DND-41 (cell line): ENCODE data around the gene DPP3.

ENCODE experiments used
- ATAC-seq: fragments of 200-7000 bp; cut with Tn5 transposase; 3 replicates; pipeline ENCODE4 v1.9.1; 2021; ENCODE audit warnings: low read depth; ENCODE audit not compliant: insufficient read depth
- DNase-seq: peaks from one replicate; pipeline ENCODE4 v3.0.0-alpha.2; 2020
- H2AFZ ChIP-seq: 2 replicates; pipeline ENCODE4 v1.6.0; 2012; ENCODE audit warnings: low read depth, low read length
- H3K27ac ChIP-seq: 2 replicates; pipeline ENCODE4 v1.5.1; 2012; ENCODE audit warnings: low read length, inconsistent platforms
- H3K27me3 ChIP-seq: fragments of 200-600 bp; sonication (generic); 2 replicates; pipeline ENCODE4 v1.6.0; 2012; ENCODE audit warnings: low read length, mild to moderate bottlenecking, inconsistent platforms; ENCODE audit not compliant: insufficient read depth, poor library complexity
- H3K36me3 ChIP-seq: 2 replicates; pipeline ENCODE4 v1.5.1; 2012; ENCODE audit warnings: low read length, inconsistent platforms; ENCODE audit not compliant: insufficient read depth
- H3K4me1 ChIP-seq: 2 replicates; pipeline ENCODE4 v1.5.1; 2012; ENCODE audit warnings: mild to moderate bottlenecking, low read length; ENCODE audit not compliant: insufficient read depth
- H3K4me2 ChIP-seq: 2 replicates; pipeline ENCODE4 v1.6.0; 2012; ENCODE audit warnings: mild to moderate bottlenecking, moderate library complexity, low read length, inconsistent platforms; ENCODE audit not compliant: insufficient read depth
- H3K4me3 ChIP-seq, 2 experiments: fragments of 200-600 bp in 1 of 2; shearing (Covaris generic) in 1 of 2; 2 replicates each; pipeline ENCODE4 v1.5.1; 2012 to 2016; ENCODE audit warnings: inconsistent platforms in 2 of 2, low read length in 2 of 2, mild to moderate bottlenecking in 2 of 2, low read depth in 1 of 2, moderate library complexity in 1 of 2
- H3K79me2 ChIP-seq: 2 replicates; pipeline ENCODE4 v1.6.0; 2012; ENCODE audit warnings: low read length, inconsistent platforms; ENCODE audit not compliant: insufficient read depth
- H3K9ac ChIP-seq: 2 replicates; pipeline ENCODE4 v1.6.0; 2012; ENCODE audit warnings: low read depth, mild to moderate bottlenecking, inconsistent platforms, low read length, moderate library complexity
- H3K9me3 ChIP-seq: 2 replicates; pipeline ENCODE4 v1.5.1; 2012; ENCODE audit warnings: low read length, moderate library complexity, mild to moderate bottlenecking, inconsistent platforms; ENCODE audit not compliant: insufficient read depth, severe bottlenecking
- H4K20me1 ChIP-seq: 2 replicates; pipeline ENCODE4 v1.6.0; 2012; ENCODE audit warnings: low read length; ENCODE audit not compliant: insufficient read depth
- EZH2 ChIP-seq: IDR thresholded peaks from 3 replicates; pipeline ENCODE4 v1.6.1; 2012; ENCODE audit warnings: borderline replicate concordance, low read depth, mild to moderate bottlenecking, moderate library complexity, low read length, inconsistent platforms; ENCODE audit not compliant: severe bottlenecking
- TF ChIP-seq, protein P1 (sequence below): IDR thresholded peaks from 2 replicates; pipeline ENCODE4 v1.5.1; 2012; ENCODE audit warnings: borderline replicate concordance, low read length, moderate library complexity, mild to moderate bottlenecking; ENCODE audit not compliant: poor library complexity, severe bottlenecking; ENCODE audit errors: extremely low read depth

The DPP3 gene

DNA sequence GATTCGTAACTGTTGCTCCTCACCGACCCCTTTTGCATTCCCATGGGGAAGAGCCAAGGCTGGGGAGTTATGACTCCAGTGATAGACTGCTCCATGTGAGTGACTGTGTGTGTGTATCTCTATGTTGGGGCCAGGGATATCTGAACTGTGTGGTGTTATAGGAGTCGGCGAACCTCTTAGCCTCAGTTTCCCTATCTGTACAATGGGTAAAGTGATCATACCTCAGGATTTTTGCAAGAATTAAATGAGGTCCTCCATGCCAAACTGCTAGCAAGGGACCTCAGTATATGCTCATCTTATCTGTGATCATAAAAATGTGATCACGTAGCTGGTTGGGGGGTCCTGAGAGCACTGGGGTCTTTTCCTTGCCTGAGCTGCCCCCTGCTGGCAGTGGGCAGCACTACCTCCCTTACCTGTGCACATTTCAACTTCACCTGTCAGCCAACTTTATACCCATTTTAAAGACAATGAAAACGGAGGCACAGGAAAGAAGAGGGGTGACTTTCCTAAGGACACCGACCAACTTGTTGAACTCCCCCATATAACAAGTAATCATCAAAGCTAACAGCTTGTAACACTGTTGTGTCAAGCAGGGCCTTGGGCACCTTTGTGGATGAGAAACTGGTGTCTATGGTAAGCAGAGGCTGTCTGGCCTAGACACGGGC lies 1.4 kb upstream of the DPP3 start:
- Histone ChIP-seq H3K79me2 (peaks cover 18% of the 10 kb centered on the region), H3K4me3 (peak overlapping the region; percentile 76 to 86; a peak in 3 of 4 replicates), H3K9me3 (no peaks in the 10 kb centered on the region), H2AFZ (no peak overlapping the region), H3K36me3 (peaks cover 9% of the 10 kb centered on the region), H3K9ac (peak overlapping the region; percentile 96), H3K4me2 (peak overlapping the region; percentile 87), H3K4me1 (peaks cover 33% of the 10 kb centered on the region), H3K27me3 (no peaks in the 10 kb centered on the region), H3K27ac (peak overlapping the region; percentile 95; the same call in 1 of the 2 replicates), H4K20me1 (no peaks in the 10 kb centered on the region)
- ATAC-seq (no peak), DNase-seq (peak; percentile 38)
- no peak for TF ChIP-seq EZH2
- TF ChIP-seq, protein P1, sequence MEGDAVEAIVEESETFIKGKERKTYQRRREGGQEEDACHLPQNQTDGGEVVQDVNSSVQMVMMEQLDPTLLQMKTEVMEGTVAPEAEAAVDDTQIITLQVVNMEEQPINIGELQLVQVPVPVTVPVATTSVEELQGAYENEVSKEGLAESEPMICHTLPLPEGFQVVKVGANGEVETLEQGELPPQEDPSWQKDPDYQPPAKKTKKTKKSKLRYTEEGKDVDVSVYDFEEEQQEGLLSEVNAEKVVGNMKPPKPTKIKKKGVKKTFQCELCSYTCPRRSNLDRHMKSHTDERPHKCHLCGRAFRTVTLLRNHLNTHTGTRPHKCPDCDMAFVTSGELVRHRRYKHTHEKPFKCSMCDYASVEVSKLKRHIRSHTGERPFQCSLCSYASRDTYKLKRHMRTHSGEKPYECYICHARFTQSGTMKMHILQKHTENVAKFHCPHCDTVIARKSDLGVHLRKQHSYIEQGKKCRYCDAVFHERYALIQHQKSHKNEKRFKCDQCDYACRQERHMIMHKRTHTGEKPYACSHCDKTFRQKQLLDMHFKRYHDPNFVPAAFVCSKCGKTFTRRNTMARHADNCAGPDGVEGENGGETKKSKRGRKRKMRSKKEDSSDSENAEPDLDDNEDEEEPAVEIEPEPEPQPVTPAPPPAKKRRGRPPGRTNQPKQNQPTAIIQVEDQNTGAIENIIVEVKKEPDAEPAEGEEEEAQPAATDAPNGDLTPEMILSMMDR = peak; percentile 86

DNA sequence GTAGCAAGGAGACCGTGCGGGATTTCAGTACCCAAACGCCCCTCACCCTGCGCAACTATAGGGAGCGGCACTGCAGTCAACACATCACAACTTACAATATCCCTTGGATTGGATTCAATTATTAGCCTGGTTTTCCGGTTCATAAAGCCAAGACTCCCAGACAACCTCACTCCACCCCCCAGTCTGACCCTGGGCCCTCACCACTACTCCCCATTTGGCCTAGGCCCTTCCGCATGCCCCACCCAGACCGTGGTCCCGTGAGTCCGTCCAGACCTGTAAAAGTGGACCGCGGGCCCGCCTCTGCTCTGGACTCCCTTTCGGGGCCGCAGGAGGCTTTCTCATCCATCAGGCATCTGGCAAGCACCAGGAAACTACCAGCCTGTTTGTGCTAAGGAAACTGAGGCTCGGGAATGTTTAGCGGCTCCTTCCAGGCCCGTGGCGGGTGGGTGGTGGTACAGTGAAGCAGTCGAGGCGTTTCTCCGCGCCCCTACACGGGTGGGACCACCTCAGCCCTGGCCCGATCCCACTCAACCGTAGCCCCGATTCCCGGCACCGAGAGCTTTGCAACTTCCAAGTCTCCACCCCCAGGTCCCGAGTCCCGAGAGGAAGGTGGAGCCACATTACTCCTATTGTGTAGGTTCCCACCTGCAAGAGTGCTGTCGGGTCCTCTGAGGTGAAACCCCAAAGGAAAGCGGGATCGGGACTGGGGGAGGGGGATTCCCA lies 679 bp upstream of the DPP3 start:
- TF ChIP-seq, protein P1 = no peak
- TF ChIP-seq EZH2 = no peak
- no peak; the same call in 1 of the 3 replicates for ATAC-seq
- H3K27ac ChIP-seq = peak overlapping the region; percentile 95
- peaks cover 18% of the 10 kb centered on the region for H3K79me2 ChIP-seq
- H3K9me3 ChIP-seq = no peaks in the 10 kb centered on the region
- peaks cover 9% of the 10 kb centered on the region for H3K36me3 ChIP-seq
- peak overlapping the region; percentile 87 for H3K4me2 ChIP-seq
- no peak for DNase-seq
- no peaks in the 10 kb centered on the region for H4K20me1 ChIP-seq
- H3K9ac ChIP-seq = peak overlapping the region; percentile 96
- peak overlapping the region; percentile 76 to 86 for H3K4me3 ChIP-seq
- no peaks in the 10 kb centered on the region for H3K27me3 ChIP-seq
- peaks cover 33% of the 10 kb centered on the region for H3K4me1 ChIP-seq
- H2AFZ ChIP-seq = peak overlapping the region; percentile 99

DNA sequence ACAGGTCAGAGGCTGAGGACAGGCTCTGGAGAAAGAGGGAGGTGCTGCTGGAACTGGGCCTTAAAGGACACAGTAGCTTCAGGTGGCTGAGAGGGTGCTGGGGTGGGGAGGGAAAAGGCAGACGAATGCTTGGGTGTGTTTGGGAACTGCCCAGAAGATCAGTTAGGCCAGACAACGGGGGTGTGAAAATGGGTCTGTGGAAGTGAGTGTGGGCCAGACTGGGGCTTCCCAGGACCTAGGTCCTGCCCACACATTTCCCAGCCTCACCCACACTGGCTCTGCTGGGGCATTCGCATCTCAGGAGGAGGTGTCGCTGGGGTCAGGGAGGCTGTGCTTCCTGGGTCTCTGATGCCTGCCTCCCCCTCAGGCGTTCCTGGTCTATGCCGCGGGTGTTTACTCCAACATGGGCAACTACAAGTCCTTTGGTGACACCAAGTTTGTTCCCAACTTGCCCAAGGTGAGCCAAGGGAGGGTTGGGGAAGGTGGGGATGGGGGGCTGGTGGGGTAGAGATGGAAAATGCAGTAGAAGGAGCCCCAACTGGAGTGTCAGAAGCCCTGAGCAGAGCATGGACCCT lies 4.7 kb downstream of the DPP3 start:
- TF ChIP-seq, protein P1 = no peak
- TF ChIP-seq EZH2 = no peak

More for the DNA sequence above, 4.7 kb downstream of the DPP3 start:
- Histone ChIP-seq H3K27me3 (no peaks in the 10 kb centered on the region), H3K4me3 (no peak overlapping the region), H3K4me1 (peaks cover 23% of the 10 kb centered on the region), H3K9me3 (no peaks in the 10 kb centered on the region), H3K36me3 (peaks cover 54% of the 10 kb centered on the region), H3K27ac (no peak overlapping the region), H3K4me2 (no peak overlapping the region), H2AFZ (no peak overlapping the region), H3K9ac (no peak overlapping the region), H3K79me2 (peaks cover 11% of the 10 kb centered on the region), H4K20me1 (peaks cover 7% of the 10 kb centered on the region; the same call in 1 of the 2 replicates)
- ATAC-seq = no peak
- no peak for DNase-seq
